ENCODE data around the gene SELENON. TPM values are rescaled to one million over a fixed set of nuclear protein-coding genes. Genes with fewer than 3 reads are reported as not detected.

SELENON gene
- total RNA-seq, 4 donors from 2014 or later: 33.5 to 82.8 (median 39.4) TPM

DNA sequence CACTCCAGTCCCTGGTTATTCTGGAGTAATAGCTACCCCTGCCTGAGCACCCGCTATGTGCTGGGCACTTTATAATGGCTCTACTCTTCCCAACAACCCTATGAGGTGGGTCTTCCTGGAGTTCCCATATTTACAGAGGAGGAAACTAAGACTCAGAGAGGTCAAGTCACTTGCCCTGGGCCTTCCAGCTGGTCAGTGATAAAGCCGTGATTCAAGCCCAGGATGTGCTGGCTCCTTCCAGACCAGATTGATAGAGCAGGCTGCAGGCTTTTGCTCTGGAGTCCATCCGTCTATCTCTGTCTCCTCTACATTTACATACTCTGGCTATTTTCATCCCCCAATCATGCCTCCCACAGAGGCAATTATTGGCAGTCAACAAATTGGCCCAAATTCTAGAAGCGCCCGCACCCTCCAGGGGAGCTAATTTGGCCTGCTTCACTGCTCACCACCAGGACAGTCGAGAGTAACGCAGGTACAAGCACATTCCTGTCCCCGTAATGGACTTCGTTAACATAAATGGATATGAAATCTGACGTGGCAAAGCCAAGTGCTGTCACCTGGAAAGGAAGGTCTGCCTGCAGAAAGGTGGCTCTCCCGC, 39.8 kb upstream of the SELENON start:
- no peak overlapping the region for H3K27ac ChIP-seq
- WGBS, 2 donors (ENCODE audit: low coverage in 1 of 2): 94 to 95% methylated on average over 4 to 5 of the region's 11 CpGs
- peaks cover 0 to 7% (median 0%) of the 10 kb centered on the region in 3 donors for H3K4me1 ChIP-seq
- peaks cover 0 to 58% of the 10 kb centered on the region in 2 donors for H3K36me3 ChIP-seq
- TF ChIP-seq POLR2A (IDR thresholded peaks at IDR 0.05): no peak
- no peak for TF ChIP-seq EP300 (IDR thresholded peaks at IDR 0.05)
- TF ChIP-seq, protein P1, sequence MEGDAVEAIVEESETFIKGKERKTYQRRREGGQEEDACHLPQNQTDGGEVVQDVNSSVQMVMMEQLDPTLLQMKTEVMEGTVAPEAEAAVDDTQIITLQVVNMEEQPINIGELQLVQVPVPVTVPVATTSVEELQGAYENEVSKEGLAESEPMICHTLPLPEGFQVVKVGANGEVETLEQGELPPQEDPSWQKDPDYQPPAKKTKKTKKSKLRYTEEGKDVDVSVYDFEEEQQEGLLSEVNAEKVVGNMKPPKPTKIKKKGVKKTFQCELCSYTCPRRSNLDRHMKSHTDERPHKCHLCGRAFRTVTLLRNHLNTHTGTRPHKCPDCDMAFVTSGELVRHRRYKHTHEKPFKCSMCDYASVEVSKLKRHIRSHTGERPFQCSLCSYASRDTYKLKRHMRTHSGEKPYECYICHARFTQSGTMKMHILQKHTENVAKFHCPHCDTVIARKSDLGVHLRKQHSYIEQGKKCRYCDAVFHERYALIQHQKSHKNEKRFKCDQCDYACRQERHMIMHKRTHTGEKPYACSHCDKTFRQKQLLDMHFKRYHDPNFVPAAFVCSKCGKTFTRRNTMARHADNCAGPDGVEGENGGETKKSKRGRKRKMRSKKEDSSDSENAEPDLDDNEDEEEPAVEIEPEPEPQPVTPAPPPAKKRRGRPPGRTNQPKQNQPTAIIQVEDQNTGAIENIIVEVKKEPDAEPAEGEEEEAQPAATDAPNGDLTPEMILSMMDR (IDR thresholded peaks at IDR 0.05): no peak
- TF ChIP-seq POLR2AphosphoS5 (IDR thresholded peaks at IDR 0.05): no peak
- H3K4me3 ChIP-seq: no peak overlapping the region
- no peak for ATAC-seq
- H3K27me3 ChIP-seq: no peaks in the 10 kb centered on the region
- H3K9me3 ChIP-seq: no peaks in the 10 kb centered on the region

- Histone ChIP-seq H3K27ac (no peak overlapping the region), H3K27me3 (no peaks in the 10 kb centered on the region), H3K36me3 (peaks cover 0 to 57% of the 10 kb centered on the region in 2 donors), H3K4me3 (no peak overlapping the region), H3K9me3 (no peaks in the 10 kb centered on the region), H3K4me1 (peaks cover 0 to 4% (median 0%) of the 10 kb centered on the region in 3 donors)
- TF ChIP-seq POLR2A (IDR thresholded peaks at IDR 0.05) (no peak), POLR2AphosphoS5 (IDR thresholded peaks at IDR 0.05) (no peak)
- TF ChIP-seq, protein P1 (IDR thresholded peaks at IDR 0.05): no peak
- WGBS, 2 donors (ENCODE audit: low coverage in 1 of 2): 58 to 67% methylated on average over 3 to 4 of the region's 5 CpGs
- ATAC-seq: no peak
Measured at GRCh38 chr1:25760871-25761270, 39.1 kb upstream of the SELENON start.

- ATAC-seq: no peak
- 71% methylated on average over 1 of the region's 10 CpGs; no CpG with 5 or more reads in 1 of the 2 donors for WGBS, 2 donors (ENCODE audit: low coverage in 1 of 2)
- TF ChIP-seq POLR2A (IDR thresholded peaks at IDR 0.05) (no peak), POLR2AphosphoS5 (IDR thresholded peaks at IDR 0.05) (no peak), EP300 (IDR thresholded peaks at IDR 0.05) (no peak)
- TF ChIP-seq, protein P1 (IDR thresholded peaks at IDR 0.05): no peak
- Histone ChIP-seq H3K4me1 (no peaks in the 10 kb centered on the region), H3K36me3 (peaks cover 0 to 59% of the 10 kb centered on the region in 2 donors), H3K27me3 (no peaks in the 10 kb centered on the region), H3K4me3 (no peak overlapping the region), H3K27ac (no peak overlapping the region), H3K9me3 (no peaks in the 10 kb centered on the region)
Measured at GRCh38 chr1:25763493-25763892, 36.5 kb upstream of the SELENON start.

DNA sequence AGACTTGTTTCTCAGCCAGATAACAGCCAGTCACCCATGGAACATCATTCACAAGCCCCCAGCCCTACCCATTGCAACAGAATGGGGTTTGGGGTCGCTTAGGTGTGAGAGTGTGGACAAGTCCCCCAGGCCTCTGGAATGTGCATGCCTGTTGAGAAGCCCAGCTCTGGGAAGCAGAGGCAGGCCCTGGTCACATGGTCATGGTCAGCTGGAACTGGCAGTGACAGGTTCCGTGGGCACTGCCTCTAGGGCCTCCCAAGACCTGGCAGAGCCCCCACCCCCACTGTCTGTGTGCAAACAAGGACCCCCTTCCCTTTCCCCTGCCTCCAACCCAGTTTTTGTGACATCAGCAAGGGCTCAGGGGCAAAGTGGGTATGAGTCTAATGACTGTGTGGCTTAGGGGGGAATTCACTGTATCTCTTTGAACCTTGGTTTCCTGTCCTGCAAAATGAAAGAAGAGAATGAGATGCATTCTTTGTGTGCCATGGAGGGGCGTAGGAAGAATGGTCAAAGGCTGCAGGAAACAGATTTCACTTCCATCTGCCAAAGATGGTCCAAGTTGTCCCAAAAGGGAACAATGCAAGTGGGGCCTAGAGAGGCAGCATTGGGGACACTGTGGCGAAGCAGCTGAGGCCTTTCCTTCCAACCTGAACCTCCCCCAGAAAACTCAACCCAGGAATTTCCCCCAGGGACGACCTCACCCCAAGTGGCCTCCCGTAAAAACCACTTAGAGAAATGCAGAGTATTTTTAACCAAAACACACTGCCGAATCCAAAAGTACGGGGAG, 34.7 kb upstream of the SELENON start:
- no peak overlapping the region for H3K4me3 ChIP-seq
- WGBS, 2 donors (ENCODE audit: low coverage in 1 of 2): 33 to 58% methylated on average over 3 to 5 of the region's 8 CpGs
- TF ChIP-seq EP300 (IDR thresholded peaks at IDR 0.05) (no peak), POLR2A (IDR thresholded peaks at IDR 0.05) (no peak), POLR2AphosphoS5 (IDR thresholded peaks at IDR 0.05) (no peak)
- TF ChIP-seq, protein P1 (IDR thresholded peaks at IDR 0.05): no peak
- H3K36me3 ChIP-seq: peaks cover 0 to 49% of the 10 kb centered on the region in 2 donors
- no peak for ATAC-seq
- peaks cover 0 to 7% (median 0%) of the 10 kb centered on the region in 3 donors for H3K4me1 ChIP-seq
- no peak overlapping the region for H3K27ac ChIP-seq
- no peaks in the 10 kb centered on the region for H3K27me3 ChIP-seq
- no peaks in the 10 kb centered on the region for H3K9me3 ChIP-seq
